Neural cell (in vitro differentiated cells): ENCODE results near the gene ZNF445.

Experiments
- EP300 ChIP-seq: fragments of 450-650 bp; conservative IDR thresholded peaks from 2 replicates; pipeline ENCODE4 v1.6.1; 2014; ENCODE audit warnings: antibody characterized with exemption, mild to moderate bottlenecking, moderate library complexity; ENCODE audit not compliant: poor library complexity, severe bottlenecking
- EZH2 ChIP-seq: fragments of 200-600, 300-800 bp; shearing (Covaris generic), sonication (generic); IDR thresholded peaks from 2 replicates; pipeline ENCODE4 v1.6.1; 2014; ENCODE audit warnings: antibody characterized with exemption, low read length, borderline replicate concordance, mild to moderate bottlenecking; ENCODE audit not compliant: insufficient read depth, poor library complexity, severe bottlenecking
- MXI1 ChIP-seq: fragments of 450-650 bp; conservative IDR thresholded peaks from 2 replicates; pipeline ENCODE4 v1.6.1; 2014; ENCODE audit warnings: antibody characterized with exemption, mild to moderate bottlenecking; ENCODE audit not compliant: poor library complexity, severe bottlenecking
- POLR2AphosphoS5 ChIP-seq: IDR thresholded peaks from 2 replicates; pipeline ENCODE4 v1.6.1; 2012
- TAF1 ChIP-seq: IDR thresholded peaks from 2 replicates; pipeline ENCODE4 v1.6.1; 2012; ENCODE audit warnings: low read depth
- TF ChIP-seq, protein P1 (sequence below): fragments of 450-650 bp; IDR thresholded peaks from 2 replicates; pipeline ENCODE4 v1.5.1; 2014; ENCODE audit warnings: antibody characterized with exemption, mild to moderate bottlenecking, moderate library complexity; ENCODE audit not compliant: poor library complexity, severe bottlenecking
- TF ChIP-seq, protein P2 (sequence below): IDR thresholded peaks from 2 replicates; pipeline ENCODE4 v1.6.1; 2012; ENCODE audit warnings: borderline replicate concordance

DNA sequence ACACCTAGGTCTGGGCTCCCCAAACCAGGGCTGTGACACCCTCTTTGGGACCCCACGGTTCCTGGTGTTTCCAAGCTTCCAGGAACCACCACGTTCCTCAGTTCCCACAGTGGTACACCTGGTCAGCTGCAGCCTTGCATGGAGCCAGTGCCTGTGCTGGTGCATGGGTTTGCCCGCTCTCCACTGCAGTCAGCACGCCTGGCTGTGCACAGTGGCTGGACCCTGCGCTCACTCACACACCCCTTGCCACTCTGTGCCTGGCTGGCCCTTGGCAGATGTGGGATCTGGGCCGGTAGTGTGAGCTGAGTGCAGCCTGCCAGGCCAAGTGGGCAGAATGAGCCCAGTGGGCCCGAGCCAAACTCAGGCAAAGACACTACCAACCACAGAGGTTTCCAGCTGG lies 90.1 kb downstream of the ZNF445 start:
- no peak for TF ChIP-seq POLR2AphosphoS5
- TF ChIP-seq MXI1 = no peak
- TF ChIP-seq, protein P1, sequence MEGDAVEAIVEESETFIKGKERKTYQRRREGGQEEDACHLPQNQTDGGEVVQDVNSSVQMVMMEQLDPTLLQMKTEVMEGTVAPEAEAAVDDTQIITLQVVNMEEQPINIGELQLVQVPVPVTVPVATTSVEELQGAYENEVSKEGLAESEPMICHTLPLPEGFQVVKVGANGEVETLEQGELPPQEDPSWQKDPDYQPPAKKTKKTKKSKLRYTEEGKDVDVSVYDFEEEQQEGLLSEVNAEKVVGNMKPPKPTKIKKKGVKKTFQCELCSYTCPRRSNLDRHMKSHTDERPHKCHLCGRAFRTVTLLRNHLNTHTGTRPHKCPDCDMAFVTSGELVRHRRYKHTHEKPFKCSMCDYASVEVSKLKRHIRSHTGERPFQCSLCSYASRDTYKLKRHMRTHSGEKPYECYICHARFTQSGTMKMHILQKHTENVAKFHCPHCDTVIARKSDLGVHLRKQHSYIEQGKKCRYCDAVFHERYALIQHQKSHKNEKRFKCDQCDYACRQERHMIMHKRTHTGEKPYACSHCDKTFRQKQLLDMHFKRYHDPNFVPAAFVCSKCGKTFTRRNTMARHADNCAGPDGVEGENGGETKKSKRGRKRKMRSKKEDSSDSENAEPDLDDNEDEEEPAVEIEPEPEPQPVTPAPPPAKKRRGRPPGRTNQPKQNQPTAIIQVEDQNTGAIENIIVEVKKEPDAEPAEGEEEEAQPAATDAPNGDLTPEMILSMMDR = no peak
- TF ChIP-seq EP300 = no peak
- TF ChIP-seq EZH2 = no peak
- no peak for TF ChIP-seq TAF1
- TF ChIP-seq, protein P2, sequence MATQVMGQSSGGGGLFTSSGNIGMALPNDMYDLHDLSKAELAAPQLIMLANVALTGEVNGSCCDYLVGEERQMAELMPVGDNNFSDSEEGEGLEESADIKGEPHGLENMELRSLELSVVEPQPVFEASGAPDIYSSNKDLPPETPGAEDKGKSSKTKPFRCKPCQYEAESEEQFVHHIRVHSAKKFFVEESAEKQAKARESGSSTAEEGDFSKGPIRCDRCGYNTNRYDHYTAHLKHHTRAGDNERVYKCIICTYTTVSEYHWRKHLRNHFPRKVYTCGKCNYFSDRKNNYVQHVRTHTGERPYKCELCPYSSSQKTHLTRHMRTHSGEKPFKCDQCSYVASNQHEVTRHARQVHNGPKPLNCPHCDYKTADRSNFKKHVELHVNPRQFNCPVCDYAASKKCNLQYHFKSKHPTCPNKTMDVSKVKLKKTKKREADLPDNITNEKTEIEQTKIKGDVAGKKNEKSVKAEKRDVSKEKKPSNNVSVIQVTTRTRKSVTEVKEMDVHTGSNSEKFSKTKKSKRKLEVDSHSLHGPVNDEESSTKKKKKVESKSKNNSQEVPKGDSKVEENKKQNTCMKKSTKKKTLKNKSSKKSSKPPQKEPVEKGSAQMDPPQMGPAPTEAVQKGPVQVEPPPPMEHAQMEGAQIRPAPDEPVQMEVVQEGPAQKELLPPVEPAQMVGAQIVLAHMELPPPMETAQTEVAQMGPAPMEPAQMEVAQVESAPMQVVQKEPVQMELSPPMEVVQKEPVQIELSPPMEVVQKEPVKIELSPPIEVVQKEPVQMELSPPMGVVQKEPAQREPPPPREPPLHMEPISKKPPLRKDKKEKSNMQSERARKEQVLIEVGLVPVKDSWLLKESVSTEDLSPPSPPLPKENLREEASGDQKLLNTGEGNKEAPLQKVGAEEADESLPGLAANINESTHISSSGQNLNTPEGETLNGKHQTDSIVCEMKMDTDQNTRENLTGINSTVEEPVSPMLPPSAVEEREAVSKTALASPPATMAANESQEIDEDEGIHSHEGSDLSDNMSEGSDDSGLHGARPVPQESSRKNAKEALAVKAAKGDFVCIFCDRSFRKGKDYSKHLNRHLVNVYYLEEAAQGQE = no peak
